ENCODE measurements around the gene KLK12. TPM values are rescaled to one million over a fixed set of nuclear protein-coding genes. Genes with fewer than 3 reads are reported as not detected.

Gene KLK12
- total RNA-seq = not detected in 2 replicates

GRCh38 chr19:51034704-51035103, at the start of gene KLK12:
Gene KLK12, minus strand, starts transcription at chr19:51035002. Its CDS starts 381 bp downstream, at chr19:51034621.

GRCh38 chr19:51082611-51083010, 47.8 kb upstream of the KLK12 start, which contains the start of gene KLK14:
Gene KLK14, minus strand, starts transcription at chr19:51082887. Its CDS starts 273 bp downstream, at chr19:51082614.

GRCh38 chr19:51064534-51065220, 29.9 kb upstream of the KLK12 start, which contains the start of gene KLK13:
Gene KLK13, minus strand, starts transcription at chr19:51065092. Its CDS starts 25 bp downstream, at chr19:51065067.

GRCh38 chr19:51026554-51026831, 8.3 kb downstream of the KLK12 start, which contains the start of gene KLK11:
Gene KLK11, minus strand, starts transcription at chr19:51026616. Its CDS starts 985 bp downstream, at chr19:51025631.

GRCh38 chr19:51019544-51019925, 15.3 kb downstream of the KLK12 start, which contains the start of gene KLK10:
Gene KLK10, minus strand, starts transcription at chr19:51019709. Its CDS starts 579 bp downstream, at chr19:51019130.

GRCh38 chr19:51001515-51001914, 33.3 kb downstream of the KLK12 start, which contains the start of gene KLK8:
Gene KLK8, minus strand, starts transcription at chr19:51001604. Its CDS starts 437 bp downstream, at chr19:51001167.

GRCh38 chr19:50983625-50984292, 51.0 kb downstream of the KLK12 start, which contains the start of gene KLK7:
Gene KLK7, minus strand, starts transcription at chr19:50983917. Its CDS starts 1,518 bp downstream, at chr19:50982399.

Other genes with a start within 250 kb of the KLK12 start
- gene ACP4, start 244.6 kb downstream of the KLK12 start, total RNA-seq = not detected in 2 replicates
- gene KLK1, start 211.2 kb downstream of the KLK12 start, total RNA-seq = 0.37 TPM in 1 of 2 replicates, not detected in the other
- gene KLK15, start 201.4 kb downstream of the KLK12 start, total RNA-seq = not detected in 2 replicates
- not detected in 2 replicates for gene KLK3, start 180.1 kb downstream of the KLK12 start, total RNA-seq
- gene KLK2, start 161.6 kb downstream of the KLK12 start, total RNA-seq = 0.37 TPM in 1 of 2 replicates, not detected in the other
- not detected in 2 replicates for gene KLK4, start 123.6 kb downstream of the KLK12 start, total RNA-seq
- gene KLK5, start 82.0 kb downstream of the KLK12 start, total RNA-seq = not detected in 2 replicates
- gene KLK6, start 65.4 kb downstream of the KLK12 start, total RNA-seq = not detected in 2 replicates
- not detected in 2 replicates for gene KLK7, start 51.1 kb downstream of the KLK12 start, total RNA-seq
- gene KLK8, start 33.4 kb downstream of the KLK12 start, total RNA-seq = not detected in 2 replicates
- not detected in 2 replicates for gene KLK10, start 15.3 kb downstream of the KLK12 start, total RNA-seq
- gene KLK11, start 8.4 kb downstream of the KLK12 start, total RNA-seq = not detected in 2 replicates
- not detected in 2 replicates for gene KLK13, start 30.1 kb upstream of the KLK12 start, total RNA-seq
- gene KLK14, start 47.9 kb upstream of the KLK12 start, total RNA-seq = not detected in 2 replicates
- gene CTU1, start 73.4 kb upstream of the KLK12 start, total RNA-seq = 7.6 and 7.7 TPM in 2 replicates
- gene SIGLEC9, start 89.9 kb upstream of the KLK12 start, total RNA-seq = under 0.01 TPM in 1 of 2 replicates, not detected in the other
- not detected in 2 replicates for gene SIGLEC7, start 107.3 kb upstream of the KLK12 start, total RNA-seq
- gene CD33, start 190.1 kb upstream of the KLK12 start, total RNA-seq = not detected in 2 replicates
- not detected in 2 replicates for gene SIGLECL1, start 216.1 kb upstream of the KLK12 start, total RNA-seq

Measured in subcutaneous preadipocyte (primary cell).